GM12878 (cell line): Measurements from ENCODE around the gene DSTN. TPM values are rescaled to one million over a fixed set of nuclear protein-coding genes. Genes with fewer than 3 reads are reported as not detected.

ENCODE experiments used
- ATAC-seq: fragments of 200-7000 bp; cut with Tn5 transposase; 3 replicates; pipeline ENCODE4 v1.9.1; 2020; ENCODE audit warnings: mild to moderate bottlenecking, moderate library complexity
- BruUV-seq: library from RNA; stranded (reverse); fragments of 400-500 nt; replicated peaks from 2 replicates; lab custom pipeline; 2021; lab: Mats Ljungman, UMichigan
- CTCF ChIA-PET: fragments of 300-600 bp; sonication (Branson Sonifier 250); formaldehyde crosslinking; extraction: SDS; loops from one replicate; lab custom pipeline; 2021; ENCODE audit warnings: inconsistent platforms; lab: Yijun Ruan, JAX
- POLR2A ChIA-PET: fragments of 350-600 bp; formaldehyde crosslinking; extraction: SDS; loops from one replicate; lab custom pipeline; 2021; ENCODE audit warnings: inconsistent platforms; lab: Charles Lee
- RAD21 ChIA-PET: fragments of 300-600 bp; sonication (Branson Sonifier 250); formaldehyde crosslinking; loops from one replicate; lab custom pipeline; 2023; ENCODE audit warnings: antibody characterized with exemption; ENCODE audit not compliant: unreplicated experiment; lab: Charles Lee
- SMC1A ChIA-PET: fragments of 300-600 bp; sonication (Branson Sonifier 250); formaldehyde crosslinking; loops from one replicate; lab custom pipeline; 2023; ENCODE audit not compliant: unreplicated experiment, uncharacterized antibody; lab: Charles Lee
- DNase-seq: peaks from one replicate; pipeline ENCODE4 v3.0.0-alpha.2; 2011; ENCODE audit warnings: low read depth, low spot score
- FAIRE-seq: peaks from 3 replicates; lab custom pipeline; 2011; peaks lifted over from hg19 to GRCh38; lab: Jason Lieb, UNC
- H2AFZ ChIP-seq: 2 replicates; pipeline ENCODE4 v1.6.0; 2011; ENCODE audit warnings: low read depth, low read length, control low read depth; ENCODE audit not compliant: control insufficient read depth
- H3K27ac ChIP-seq: 2 replicates; pipeline ENCODE4 v1.5.1; 2011; ENCODE audit warnings: control low read depth; ENCODE audit not compliant: control insufficient read depth, insufficient read depth
- H3K27me3 ChIP-seq, 2 experiments: replicated peaks in 1 of 2; 2 replicates each; pipeline versions ENCODE4 v1.6.0 to v1.6.1; 2011; ENCODE audit warnings: low read length in 1 of 2; ENCODE audit not compliant: control insufficient read depth in 2 of 2, insufficient read depth in 2 of 2
- H3K36me3 ChIP-seq, 2 experiments: 2 replicates each; pipeline ENCODE4 v1.5.1; 2011; ENCODE audit warnings: low read length in 1 of 2; ENCODE audit not compliant: control insufficient read depth in 2 of 2, insufficient read depth in 2 of 2
- H3K4me1 ChIP-seq: 2 replicates; pipeline ENCODE4 v1.6.1; 2011; ENCODE audit warnings: mild to moderate bottlenecking, low read length, moderate library complexity, mixed read lengths; ENCODE audit not compliant: control insufficient read depth, insufficient read depth
- H3K4me2 ChIP-seq: 2 replicates; pipeline ENCODE4 v1.6.0; 2011; ENCODE audit warnings: control low read depth; ENCODE audit not compliant: control insufficient read depth, insufficient read depth
- H3K4me3 ChIP-seq: fragments of 200-600 bp; sonication (generic); 2 replicates; pipeline ENCODE4 v1.5.1; 2016
- H3K79me2 ChIP-seq: 2 replicates; pipeline ENCODE4 v1.6.0; 2011; ENCODE audit warnings: low read length; ENCODE audit not compliant: control insufficient read depth, insufficient read depth
- H3K9ac ChIP-seq: 2 replicates; pipeline ENCODE4 v1.8.0; 2011; ENCODE audit warnings: low read length, control low read depth, mixed read lengths; ENCODE audit not compliant: control insufficient read depth, insufficient read depth
- H3K9me3 ChIP-seq: replicated peaks from 3 replicates; pipeline ENCODE4 v1.5.1; 2011; ENCODE audit warnings: mild to moderate bottlenecking, low read length; ENCODE audit not compliant: control insufficient read depth, insufficient read depth
- H4K20me1 ChIP-seq: 2 replicates; pipeline ENCODE4 v1.6.0; 2011; ENCODE audit not compliant: control insufficient read depth, insufficient read depth
- ATF2 ChIP-seq: IDR thresholded peaks from 2 replicates; pipeline ENCODE4 v1.6.1; 2012; ENCODE audit warnings: low read length, inconsistent platforms
- BCL3 ChIP-seq: IDR thresholded peaks from 2 replicates; pipeline ENCODE4 v1.6.1; 2011; ENCODE audit warnings: borderline replicate concordance, low read depth, mild to moderate bottlenecking, moderate library complexity, low read length; ENCODE audit not compliant: insufficient read depth, poor library complexity, severe bottlenecking
- CEBPZ ChIP-seq: fragments of 150-350 bp; IDR thresholded peaks from 2 replicates; pipeline ENCODE4 v1.6.1; 2016; ENCODE audit warnings: low read depth, low read length
- HDAC2 ChIP-seq: fragments of 200-600 bp; sonication (generic); IDR thresholded peaks from 2 replicates; pipeline ENCODE4 v1.6.1; 2017
- IRF4 ChIP-seq: IDR thresholded peaks from 2 replicates; pipeline ENCODE4 v1.6.1; 2011; ENCODE audit warnings: low read depth, low read length
- PAX8 ChIP-seq: fragments of 450-650 bp; IDR thresholded peaks from 2 replicates; pipeline ENCODE4 v1.6.1; 2017; ENCODE audit warnings: mild to moderate bottlenecking, moderate library complexity
- PKNOX1 ChIP-seq: fragments of 450-650 bp; IDR thresholded peaks from 2 replicates; pipeline ENCODE4 v1.6.1; 2016; ENCODE audit warnings: mild to moderate bottlenecking
- RFX5 ChIP-seq: IDR thresholded peaks from 2 replicates; pipeline ENCODE4 v1.6.1; 2011; ENCODE audit warnings: low read depth, low read length, improper control_type of control experiment
- SRF ChIP-seq, 2 experiments: IDR thresholded peaks; 2 replicates each; pipeline ENCODE4 v1.6.1; 2011; ENCODE audit warnings: low read depth in 2 of 2, low read length in 2 of 2, mild to moderate bottlenecking in 1 of 2, moderate library complexity in 1 of 2
- ZNF217 ChIP-seq: fragments of 450-650 bp; IDR thresholded peaks from 2 replicates; pipeline ENCODE4 v1.6.1; 2017; ENCODE audit warnings: antibody characterized with exemption, mild to moderate bottlenecking
- ZNF687 ChIP-seq: fragments of 450-650 bp; IDR thresholded peaks from 2 replicates; pipeline ENCODE4 v1.6.1; 2017; ENCODE audit warnings: mild to moderate bottlenecking, moderate library complexity
- WGBS: methylation state at CpG from one replicate; pipeline ENCODE4 v1.1.6; 2016; ENCODE audit warnings: low lambda C conversion rate; ENCODE audit not compliant: insufficient replicate concordance, insufficient coverage; ENCODE audit errors: missing lambda C conversion rate; 5-methylcytosine and 5-hydroxymethylcytosine counted together
- in situ Hi-C: fragments of 300-500 bp; cut with MboI; formaldehyde crosslinking; loops from 9 replicates; pipeline ENCODE4 v1.14.3; 2018; ENCODE audit warnings: mixed read lengths
- intact Hi-C: fragments of 100-400 bp; cut with micrococcal nuclease; formaldehyde crosslinking; loops from one replicate; pipeline ENCODE4 v1.14.2; 2022; ENCODE audit not compliant: unreplicated experiment
- polyA plus RNA-seq, 11 experiments: library from polyadenylated mRNA; depleted of rRNA in 4 of 11; unstranded in 6 of 11; stranded (reverse) in 5 of 11; fragments of >200 nt; fragmentation: Nextera tagmentation in 4 of 11; fragmentation: Illumina TruSeq in 1 of 11; extraction: Ambion mirVana in 4 of 11; extraction: Trizol in 1 of 11; gene quantifications; 1 replicate in 1 of 11; 2 replicates in 10 of 11; pipeline versions ENCODE4 v1.2.1 to v1.2.3, GENCODE V29; 2011 to 2016; ENCODE audit warnings: inconsistent platforms in 2 of 11, missing spikeins in 2 of 11, low read depth in 1 of 11
- total RNA-seq, 4 experiments: library from RNA; depleted of rRNA in 3 of 4; stranded (reverse); fragments of >200 nt in 3 of 4; fragmentation: Illumina TruSeq in 1 of 4; extraction: Trizol in 1 of 4; gene quantifications; 2 replicates each; pipeline versions ENCODE4 v1.2.1 to v1.2.3, GENCODE V29; 2013 to 2021

The DSTN gene
- total and polyA plus RNA-seq, 10 of the 15 experiments (the other 5 are each of a cell fraction or from before 2014, with no cell fraction given) = 26.7 to 137 (median 40.8) TPM

GRCh38 chr20:17541996-17542395 lies 27.9 kb upstream of the DSTN start:
- no peak overlapping the region for H3K27ac ChIP-seq
- BruUV-seq = no TSS peak
- H3K9me3 ChIP-seq = no peaks in the 10 kb centered on the region
- no peak for FAIRE-seq
- RAD21 ChIA-PET = interaction anchor here (1.4 kb wide), 1 partner anchor 28 kb away, joined by 3 read pairs; the partner anchor contains the start of gene DSTN
- in situ Hi-C loops = no loop called here
- H3K4me2 ChIP-seq = no peak overlapping the region
- no peak overlapping the region for H3K9ac ChIP-seq
- intact Hi-C loops = no loop called here
- no peak for DNase-seq
- 55% methylated on average over 5 of the region's 5 CpGs for WGBS
- H4K20me1 ChIP-seq = no peaks in the 10 kb centered on the region
- CTCF ChIA-PET = interaction anchor here (0.5 to 2.7 kb wide), 5 partner anchors 29 to 454 kb away, joined by 3 to 8 read pairs (median 3); no protein-coding TSS in a partner anchor
- H3K36me3 ChIP-seq = no peaks in the 10 kb centered on the region
- H3K79me2 ChIP-seq = no peaks in the 10 kb centered on the region
- SMC1A ChIA-PET = interaction anchor here (0.8 to 1.3 kb wide), 2 partner anchors 397 to 476 kb away, joined by 3 read pairs; no protein-coding TSS in a partner anchor
- POLR2A ChIA-PET = no interaction called here
- no peak for ATAC-seq
- no peak overlapping the region for H3K4me3 ChIP-seq
- H2AFZ ChIP-seq = no peak overlapping the region
- peaks cover 6% of the 10 kb centered on the region for H3K4me1 ChIP-seq
- peaks cover 0 to 2% of the 10 kb centered on the region in 2 experiments; a peak in 1 of 4 replicates for H3K27me3 ChIP-seq
- no peak for TF ChIP-seq ATF2
- no peak for TF ChIP-seq ZNF687
- no peak for TF ChIP-seq PKNOX1
- no peak for TF ChIP-seq HDAC2
- no peak for TF ChIP-seq ZNF217
- no peak for TF ChIP-seq SRF (IDR thresholded peaks at IDR 0.05; ENCODE audit: low read depth in 2 of 2, low read length in 2 of 2)
- no peak for TF ChIP-seq RFX5
- no peak for TF ChIP-seq BCL3
- no peak for TF ChIP-seq CEBPZ
- TF ChIP-seq PAX8 = no peak
- TF ChIP-seq IRF4 = no peak
